ENCODE results near the gene THOC5. TPM values are rescaled to one million over a fixed set of nuclear protein-coding genes. Genes with fewer than 3 reads are reported as not detected.

Gene THOC5
- total and polyA plus RNA-seq, 2 experiments from 2014 or later = 23.0 to 27.7 TPM

DNA sequence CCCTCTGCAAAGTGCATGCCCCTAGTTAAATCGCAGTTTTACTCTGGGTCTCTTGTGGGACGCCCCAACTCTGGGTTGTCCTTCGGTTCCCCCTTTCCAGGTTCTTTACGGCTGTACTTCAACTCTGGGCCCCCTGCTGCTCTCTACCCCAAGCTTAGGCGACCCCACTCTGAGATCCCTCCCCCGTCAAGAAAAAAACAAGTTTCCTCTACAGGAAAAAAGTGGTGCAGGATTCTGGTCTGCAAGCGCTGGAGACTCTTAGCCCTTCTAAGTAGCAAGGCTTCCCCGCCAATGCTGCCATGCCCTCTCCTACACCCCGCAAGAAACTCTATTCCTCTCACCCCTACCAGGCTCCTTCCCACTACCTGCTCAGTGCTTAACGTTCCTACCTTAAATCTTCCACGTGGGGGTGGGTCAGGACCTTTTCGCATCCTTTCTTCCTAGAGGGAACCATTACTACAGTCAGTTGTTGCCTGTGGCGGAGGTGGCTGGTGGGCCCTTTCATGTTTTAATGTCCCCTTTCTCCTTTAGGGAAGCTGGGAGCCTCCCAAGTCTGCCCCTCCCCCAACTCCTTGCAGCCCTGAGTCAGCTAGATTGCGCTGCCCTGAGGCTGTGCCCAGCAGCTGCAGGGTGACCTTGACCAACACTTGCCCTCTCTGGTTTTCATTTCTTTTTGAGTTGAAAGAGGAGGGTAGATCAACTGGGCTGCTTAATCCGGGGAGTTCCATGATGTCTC lies 72.1 kb downstream of the THOC5 start:
- H3K79me2 ChIP-seq = no peaks in the 10 kb centered on the region
- 16% methylated on average over 15 of the region's 15 CpGs for WGBS (ENCODE audit: low lambda C conversion rate, missing lambda C conversion rate)
- no peaks in the 10 kb centered on the region for H3K36me3 ChIP-seq (replicated peaks; ENCODE audit: insufficient read depth, low read depth)
- no peaks in the 10 kb centered on the region for H3K9me3 ChIP-seq (ENCODE audit: low read depth)
- no peak overlapping the region for H2AFZ ChIP-seq
- peaks cover 14% of the 10 kb centered on the region for H3K4me1 ChIP-seq (ENCODE audit: insufficient read depth)
- no peaks in the 10 kb centered on the region for H3K9me2 ChIP-seq (replicated peaks; ENCODE audit: insufficient read depth)
- H3K27ac ChIP-seq = no peak overlapping the region
- no peak overlapping the region for H3K4me3 ChIP-seq
- peaks cover 60% of the 10 kb centered on the region for H3K27me3 ChIP-seq
- TF ChIP-seq CTCF (IDR thresholded peaks at IDR 0.05; ENCODE audit: poor library complexity) (no peak), EZH2phosphoT487 (IDR thresholded peaks at IDR 0.05; ENCODE audit: low read depth, severe bottlenecking, unreplicated experiment) (no peak), EZH2 (IDR thresholded peaks at IDR 0.05; ENCODE audit: borderline replicate concordance) (no peak)
- peak overlapping the region; percentile 75 for H3K4me2 ChIP-seq
- DNase-seq (ENCODE audit: low spot score) = peak; percentile 30
- no peaks in the 10 kb centered on the region for H4K20me1 ChIP-seq (ENCODE audit: insufficient read depth, poor library complexity, severe bottlenecking)

DNA sequence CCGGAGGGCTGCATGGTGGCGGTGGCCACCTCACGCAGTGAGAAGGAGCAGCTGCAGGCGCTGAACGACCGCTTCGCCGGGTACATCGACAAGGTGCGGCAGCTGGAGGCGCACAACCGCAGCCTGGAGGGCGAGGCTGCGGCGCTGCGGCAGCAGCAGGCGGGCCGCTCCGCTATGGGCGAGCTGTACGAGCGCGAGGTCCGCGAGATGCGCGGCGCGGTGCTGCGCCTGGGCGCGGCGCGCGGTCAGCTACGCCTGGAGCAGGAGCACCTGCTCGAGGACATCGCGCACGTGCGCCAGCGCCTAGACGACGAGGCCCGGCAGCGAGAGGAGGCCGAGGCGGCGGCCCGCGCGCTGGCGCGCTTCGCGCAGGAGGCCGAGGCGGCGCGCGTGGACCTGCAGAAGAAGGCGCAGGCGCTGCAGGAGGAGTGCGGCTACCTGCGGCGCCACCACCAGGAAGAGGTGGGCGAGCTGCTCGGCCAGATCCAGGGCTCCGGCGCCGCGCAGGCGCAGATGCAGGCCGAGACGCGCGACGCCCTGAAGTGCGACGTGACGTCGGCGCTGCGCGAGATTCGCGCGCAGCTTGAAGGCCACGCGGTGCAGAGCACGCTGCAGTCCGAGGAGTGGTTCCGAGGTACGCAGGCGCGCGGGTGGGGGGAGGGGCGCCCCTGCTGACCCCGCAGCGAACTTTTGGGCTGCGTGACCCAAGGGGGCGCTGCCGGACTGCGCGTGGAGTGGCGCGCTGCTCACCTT lies 72.9 kb downstream of the THOC5 start:
- Histone ChIP-seq H3K27me3 (peaks cover 60% of the 10 kb centered on the region), H3K9me3 (ENCODE audit: low read depth) (no peaks in the 10 kb centered on the region), H3K4me1 (ENCODE audit: insufficient read depth) (peaks cover 14% of the 10 kb centered on the region), H3K27ac (no peak overlapping the region), H3K4me3 (no peak overlapping the region), H3K9me2 (replicated peaks; ENCODE audit: insufficient read depth) (no peaks in the 10 kb centered on the region), H3K4me2 (peak overlapping the region; percentile 75), H3K79me2 (no peaks in the 10 kb centered on the region), H4K20me1 (ENCODE audit: insufficient read depth, poor library complexity, severe bottlenecking) (no peaks in the 10 kb centered on the region), H2AFZ (no peak overlapping the region), H3K36me3 (replicated peaks; ENCODE audit: insufficient read depth, low read depth) (no peaks in the 10 kb centered on the region)
- TF ChIP-seq CTCF (IDR thresholded peaks at IDR 0.05; ENCODE audit: poor library complexity) (no peak), EZH2 (IDR thresholded peaks at IDR 0.05; ENCODE audit: borderline replicate concordance) (peak; percentile 36)
- WGBS (ENCODE audit: low lambda C conversion rate, missing lambda C conversion rate) = 12% methylated on average over 97 of the region's 107 CpGs
- DNase-seq (ENCODE audit: low spot score) = peak; percentile 66

DNA sequence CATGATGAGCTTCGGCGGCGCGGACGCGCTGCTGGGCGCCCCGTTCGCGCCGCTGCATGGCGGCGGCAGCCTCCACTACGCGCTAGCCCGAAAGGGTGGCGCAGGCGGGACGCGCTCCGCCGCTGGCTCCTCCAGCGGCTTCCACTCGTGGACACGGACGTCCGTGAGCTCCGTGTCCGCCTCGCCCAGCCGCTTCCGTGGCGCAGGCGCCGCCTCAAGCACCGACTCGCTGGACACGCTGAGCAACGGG lies 73.4 kb downstream of the THOC5 start:
- peaks cover 60% of the 10 kb centered on the region for H3K27me3 ChIP-seq
- no peaks in the 10 kb centered on the region for H3K9me3 ChIP-seq (ENCODE audit: low read depth)
- H3K36me3 ChIP-seq (replicated peaks; ENCODE audit: insufficient read depth, low read depth) = no peaks in the 10 kb centered on the region
- no peaks in the 10 kb centered on the region for H3K9me2 ChIP-seq (replicated peaks; ENCODE audit: insufficient read depth)
- TF ChIP-seq EZH2 (IDR thresholded peaks at IDR 0.05; ENCODE audit: borderline replicate concordance) = peak; percentile 96
- TF ChIP-seq CTCF (IDR thresholded peaks at IDR 0.05; ENCODE audit: poor library complexity) = no peak
- DNase-seq (ENCODE audit: low spot score) = no peak
- no peaks in the 10 kb centered on the region for H4K20me1 ChIP-seq (ENCODE audit: insufficient read depth, poor library complexity, severe bottlenecking)
- H3K4me2 ChIP-seq = peak overlapping the region; percentile 75
- H3K27ac ChIP-seq = no peak overlapping the region
- H2AFZ ChIP-seq = no peak overlapping the region
- 10% methylated on average over 36 of the region's 39 CpGs for WGBS (ENCODE audit: low lambda C conversion rate, missing lambda C conversion rate)
- peaks cover 14% of the 10 kb centered on the region for H3K4me1 ChIP-seq (ENCODE audit: insufficient read depth)
- H3K4me3 ChIP-seq = no peak overlapping the region
- no peaks in the 10 kb centered on the region for H3K79me2 ChIP-seq

Measured in hepatocyte (in vitro differentiated cells).